Suprapubic skin (tissue), 3 donors: Measurements from ENCODE around the gene ZNF444.

Source experiments
- POLR2A ChIP-seq, 2 donors: fragments of 450-650 bp; IDR thresholded peaks; one replicate each; pipeline ENCODE4 v1.6.1; 2017; ENCODE audit warnings: antibody characterized with exemption in 2 of 2, mild to moderate bottlenecking in 2 of 2, moderate library complexity in 2 of 2
- TF ChIP-seq, protein P1 (sequence below), 2 donors: fragments of 200-600 bp in 1 of 2; fragments of 450-650 bp in 1 of 2; sonication (generic) in 1 of 2; IDR thresholded peaks; one replicate each; pipeline ENCODE4 v1.5.1; 2016 to 2019; ENCODE audit warnings: antibody characterized with exemption in 2 of 2, mild to moderate bottlenecking in 1 of 2, moderate library complexity in 1 of 2

DNA sequence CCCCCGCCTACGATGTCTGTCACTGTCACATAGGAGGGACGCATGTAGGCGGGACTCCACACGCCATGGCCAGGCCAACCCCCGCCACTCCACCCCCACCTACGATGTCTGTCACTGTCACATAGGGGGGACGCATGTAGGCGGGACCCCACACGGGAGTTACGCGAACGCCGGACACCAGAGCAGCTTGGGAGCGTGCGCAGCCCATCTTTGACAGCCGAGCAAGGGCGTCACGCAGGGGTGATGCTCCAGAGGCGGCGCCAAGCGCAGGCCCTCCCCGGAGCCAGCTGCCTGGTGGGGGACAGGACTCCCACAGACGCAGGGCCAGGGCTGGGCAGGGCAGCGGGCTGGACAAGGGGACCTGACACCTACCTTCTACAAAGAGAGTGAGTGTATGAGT is 40.0 kb upstream of the ZNF444 start:
- TF ChIP-seq, protein P1, sequence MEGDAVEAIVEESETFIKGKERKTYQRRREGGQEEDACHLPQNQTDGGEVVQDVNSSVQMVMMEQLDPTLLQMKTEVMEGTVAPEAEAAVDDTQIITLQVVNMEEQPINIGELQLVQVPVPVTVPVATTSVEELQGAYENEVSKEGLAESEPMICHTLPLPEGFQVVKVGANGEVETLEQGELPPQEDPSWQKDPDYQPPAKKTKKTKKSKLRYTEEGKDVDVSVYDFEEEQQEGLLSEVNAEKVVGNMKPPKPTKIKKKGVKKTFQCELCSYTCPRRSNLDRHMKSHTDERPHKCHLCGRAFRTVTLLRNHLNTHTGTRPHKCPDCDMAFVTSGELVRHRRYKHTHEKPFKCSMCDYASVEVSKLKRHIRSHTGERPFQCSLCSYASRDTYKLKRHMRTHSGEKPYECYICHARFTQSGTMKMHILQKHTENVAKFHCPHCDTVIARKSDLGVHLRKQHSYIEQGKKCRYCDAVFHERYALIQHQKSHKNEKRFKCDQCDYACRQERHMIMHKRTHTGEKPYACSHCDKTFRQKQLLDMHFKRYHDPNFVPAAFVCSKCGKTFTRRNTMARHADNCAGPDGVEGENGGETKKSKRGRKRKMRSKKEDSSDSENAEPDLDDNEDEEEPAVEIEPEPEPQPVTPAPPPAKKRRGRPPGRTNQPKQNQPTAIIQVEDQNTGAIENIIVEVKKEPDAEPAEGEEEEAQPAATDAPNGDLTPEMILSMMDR (IDR thresholded peaks at IDR 0.05), result no peak
- TF ChIP-seq POLR2A (IDR thresholded peaks at IDR 0.05), result no peak
